GM23248 (cell line): ENCODE results near the gene IL17RE. TPM values are rescaled to one million over a fixed set of nuclear protein-coding genes. Genes with fewer than 3 reads are reported as not detected.
A peak's percentile ranks its signal among the peaks of the same experiment; 100 is the strongest.

Experiments
- DNase-seq: peaks from one replicate; pipeline ENCODE4 v3.0.0-alpha.2; 2015
- H2AFZ ChIP-seq: fragments of 200-600 bp; sonication (generic); 2 replicates; pipeline ENCODE4 v1.6.1; 2016; ENCODE audit warnings: antibody characterized with exemption
- H3F3A ChIP-seq: fragments of 200-600 bp; sonication (generic); 2 replicates; pipeline ENCODE4 v1.6.1; 2016; ENCODE audit warnings: mild to moderate bottlenecking, antibody characterized with exemption, mixed run types; ENCODE audit not compliant: insufficient read depth
- H3K27ac ChIP-seq: fragments of 200-600 bp; sonication (generic); 2 replicates; pipeline ENCODE4 v1.5.1; 2016; ENCODE audit warnings: mild to moderate bottlenecking
- H3K27me3 ChIP-seq: fragments of 200-600 bp; sonication (generic); replicated peaks from 2 replicates; pipeline ENCODE4 v1.6.1; 2016; ENCODE audit warnings: mild to moderate bottlenecking; ENCODE audit not compliant: insufficient read depth
- H3K36me3 ChIP-seq: fragments of 200-600 bp; sonication (generic); 2 replicates; pipeline ENCODE4 v1.6.1; 2016; ENCODE audit warnings: low read depth, mild to moderate bottlenecking
- H3K4me1 ChIP-seq: fragments of 200-600 bp; sonication (generic); 2 replicates; pipeline ENCODE4 v1.6.1; 2016; ENCODE audit warnings: mild to moderate bottlenecking; ENCODE audit not compliant: insufficient read depth
- H3K4me2 ChIP-seq: fragments of 200-600 bp; sonication (generic); one replicate; pipeline ENCODE4 v1.6.1; 2016; ENCODE audit warnings: mild to moderate bottlenecking; ENCODE audit not compliant: unreplicated experiment
- H3K4me3 ChIP-seq: fragments of 200-600 bp; sonication (generic); 2 replicates; pipeline ENCODE4 v1.5.1; 2016; ENCODE audit warnings: mild to moderate bottlenecking
- H3K79me2 ChIP-seq: fragments of 200-600 bp; sonication (generic); 2 replicates; pipeline ENCODE4 v1.6.1; 2016; ENCODE audit warnings: mild to moderate bottlenecking; ENCODE audit not compliant: insufficient read depth
- H3K9ac ChIP-seq: fragments of 200-600 bp; sonication (generic); 2 replicates; pipeline ENCODE4 v1.6.1; 2016; ENCODE audit warnings: mild to moderate bottlenecking
- H3K9me2 ChIP-seq: fragments of 200-600 bp; sonication (generic); 2 replicates; pipeline ENCODE4 v1.6.1; 2016; ENCODE audit warnings: mixed run types, mild to moderate bottlenecking, moderate library complexity; ENCODE audit not compliant: insufficient read depth
- H3K9me3 ChIP-seq: fragments of 200-600 bp; sonication (generic); one replicate; pipeline ENCODE4 v1.6.1; 2017; ENCODE audit warnings: low read depth
- H4K20me1 ChIP-seq: fragments of 200-600 bp; sonication (generic); 2 replicates; pipeline ENCODE4 v1.6.0; 2016; ENCODE audit not compliant: insufficient read depth
- EZH2 ChIP-seq: fragments of 200-600 bp; sonication (generic); IDR thresholded peaks from 2 replicates; pipeline ENCODE4 v1.6.1; 2018; ENCODE audit warnings: antibody characterized with exemption, mild to moderate bottlenecking; ENCODE audit not compliant: insufficient read depth, poor library complexity, severe bottlenecking
- EZH2phosphoT487 ChIP-seq: fragments of 200-600 bp; sonication (generic); IDR thresholded peaks from 2 replicates; pipeline ENCODE4 v1.6.1; 2018; ENCODE audit warnings: antibody characterized with exemption, moderate library complexity, mild to moderate bottlenecking, low read depth; ENCODE audit not compliant: insufficient read depth
- WGBS, 2 experiments: methylation state at CpG; one replicate each; pipeline ENCODE4 v1.1.6; 2015 to 2017; ENCODE audit warnings: low lambda C conversion rate in 2 of 2, low coverage in 1 of 2; ENCODE audit errors: missing lambda C conversion rate in 2 of 2; 5-methylcytosine and 5-hydroxymethylcytosine counted together
- in situ Hi-C: fragments of 300-500 bp; cut with MboI; formaldehyde crosslinking; loops from 2 replicates; pipeline ENCODE4 v1.15.0; 2020
- polyA plus RNA-seq: library from polyadenylated mRNA; unstranded; fragments of >200 nt; fragmentation: Nextera tagmentation; extraction: Ambion mirVana; gene quantifications from 2 replicates; pipeline ENCODE4 v1.2.1, GENCODE V29; 2016
- small RNA-seq: library from RNA; depleted of rRNA; stranded (forward); fragments of <200 nt; gene quantifications from one replicate; pipeline ENCODE3, GENCODE V24; 2014; ENCODE audit warnings: low read depth, low replicate concordance
- total RNA-seq: library from RNA; depleted of rRNA; stranded (reverse); fragments of >200 nt; shearing (Covaris generic); gene quantifications from 2 replicates; pipeline ENCODE4 v1.2.3, GENCODE V29; 2014; rRNA removed

IL17RE gene
- total and polyA plus RNA-seq, 2 experiments from 2014 or later, result 0.24 to 5.5 TPM

GRCh38 chr3:9955611-9956352 lies 53.1 kb downstream of the IL17RE start:
- peak; percentile 24 for DNase-seq
- H3F3A ChIP-seq, result 0 out of 2 replicates have a peak, but pooled peaks cover 8% of the 10 kb centered on the region
- H3K4me2 ChIP-seq, result no peak overlapping the region
- H3K27me3 ChIP-seq, result no peaks in the 10 kb centered on the region
- H2AFZ ChIP-seq, result no peak overlapping the region
- H3K4me1 ChIP-seq, result no peaks in the 10 kb centered on the region
- no peaks in the 10 kb centered on the region for H3K9me3 ChIP-seq
- no peak overlapping the region for H3K4me3 ChIP-seq
- H3K27ac ChIP-seq, result no peak overlapping the region
- H3K9me2 ChIP-seq, result no peaks in the 10 kb centered on the region
- no peak for TF ChIP-seq EZH2phosphoT487
- TF ChIP-seq EZH2, result no peak
- H3K9ac ChIP-seq, result no peak overlapping the region
- no peaks in the 10 kb centered on the region for H4K20me1 ChIP-seq
- no peaks in the 10 kb centered on the region for H3K36me3 ChIP-seq
- 58 to 62% methylated on average over 5 of the region's 5 CpGs for WGBS, 2 experiments
- in situ Hi-C loops, result no loop called here
- H3K79me2 ChIP-seq, result no peaks in the 10 kb centered on the region

GRCh38 chr3:9957214-9957613 lies 54.6 kb downstream of the IL17RE start:
- no peaks in the 10 kb centered on the region for H3K4me1 ChIP-seq
- H3F3A ChIP-seq, result 0 out of 2 replicates have a peak, but pooled peaks cover 8% of the 10 kb centered on the region
- WGBS, 2 experiments, result 61 to 67% methylated on average over 5 of the region's 5 CpGs
- no peaks in the 10 kb centered on the region for H3K9me3 ChIP-seq
- H3K36me3 ChIP-seq, result no peaks in the 10 kb centered on the region
- TF ChIP-seq EZH2phosphoT487 (no peak), EZH2 (no peak)
- H2AFZ ChIP-seq, result no peak overlapping the region
- H3K27me3 ChIP-seq, result no peaks in the 10 kb centered on the region
- H4K20me1 ChIP-seq, result no peaks in the 10 kb centered on the region
- DNase-seq, result peak; percentile 35
- H3K4me2 ChIP-seq, result no peak overlapping the region
- no peak overlapping the region for H3K4me3 ChIP-seq
- H3K9ac ChIP-seq, result no peak overlapping the region
- H3K27ac ChIP-seq, result no peak overlapping the region
- H3K79me2 ChIP-seq, result no peaks in the 10 kb centered on the region
- in situ Hi-C loops, result no loop called here
- H3K9me2 ChIP-seq, result no peaks in the 10 kb centered on the region

GRCh38 chr3:9965200-9965875 lies 62.7 kb downstream of the IL17RE start:
- Histone ChIP-seq H3K4me1 (peaks cover 11% of the 10 kb centered on the region), H3K9me3 (no peaks in the 10 kb centered on the region), H2AFZ (no peak overlapping the region), H3K27ac (no peak overlapping the region), H4K20me1 (no peaks in the 10 kb centered on the region), H3K9ac (no peak overlapping the region), H3K79me2 (no peaks in the 10 kb centered on the region), H3K4me3 (no peak overlapping the region), H3F3A (peaks cover 14% of the 10 kb centered on the region), H3K9me2 (no peaks in the 10 kb centered on the region), H3K4me2 (no peak overlapping the region), H3K27me3 (no peaks in the 10 kb centered on the region), H3K36me3 (peaks cover 32% of the 10 kb centered on the region)
- in situ Hi-C loops, result no loop called here
- WGBS, 2 experiments, result 86 to 88% methylated on average over 6 of the region's 6 CpGs
- TF ChIP-seq EZH2phosphoT487, result no peak
- no peak for TF ChIP-seq EZH2
- no peak for DNase-seq

Small RNA genes within 50 kb of the gene (small RNA-seq; reads per million reads assigned to genes)
- gene RNU6-882P, result not detected

Other genes starting within 250 kb of the IL17RE start
- not detected in 2 replicates for gene CPNE9, start 199.0 kb upstream of the IL17RE start, total RNA-seq
- not detected in 2 replicates for gene CPNE9, start 199.0 kb upstream of the IL17RE start, polyA plus RNA-seq
- 16.3 and 18.3 TPM in 2 replicates for gene BRPF1, start 171.1 kb upstream of the IL17RE start, total RNA-seq
- 7.3 and 10.4 TPM in 2 replicates for gene BRPF1, start 171.1 kb upstream of the IL17RE start, polyA plus RNA-seq
- gene OGG1, start 152.9 kb upstream of the IL17RE start, total RNA-seq, result 18.0 and 36.5 TPM in 2 replicates
- gene OGG1, start 152.9 kb upstream of the IL17RE start, polyA plus RNA-seq, result 23.0 and 24.6 TPM in 2 replicates
- gene CAMK1, start 132.9 kb upstream of the IL17RE start, total RNA-seq, result 26.9 and 30.6 TPM in 2 replicates
- 27.7 and 28.3 TPM in 2 replicates for gene CAMK1, start 132.9 kb upstream of the IL17RE start, polyA plus RNA-seq
- 131 and 135 TPM in 2 replicates for gene TADA3, start 110.4 kb upstream of the IL17RE start, total RNA-seq
- gene TADA3, start 110.4 kb upstream of the IL17RE start, polyA plus RNA-seq, result 85.1 and 87.7 TPM in 2 replicates
- gene ARPC4, start 109.8 kb upstream of the IL17RE start, total RNA-seq, result 315 and 325 TPM in 2 replicates
- 182 and 190 TPM in 2 replicates for gene ARPC4, start 109.8 kb upstream of the IL17RE start, polyA plus RNA-seq
- 30.3 and 31.1 TPM in 2 replicates for gene TTLL3, start 92.6 kb upstream of the IL17RE start, total RNA-seq
- gene TTLL3, start 92.6 kb upstream of the IL17RE start, polyA plus RNA-seq, result 20.1 and 26.9 TPM in 2 replicates
- 32.6 and 39.8 TPM in 2 replicates for gene RPUSD3, start 58.8 kb upstream of the IL17RE start, total RNA-seq
- gene RPUSD3, start 58.8 kb upstream of the IL17RE start, polyA plus RNA-seq, result 37.4 and 38.3 TPM in 2 replicates
- gene CIDEC, start 22.6 kb upstream of the IL17RE start, total RNA-seq, result not detected in 2 replicates
- not detected in 2 replicates for gene CIDEC, start 22.6 kb upstream of the IL17RE start, polyA plus RNA-seq
- gene JAGN1, start 12.2 kb upstream of the IL17RE start, total RNA-seq, result 32.9 and 35.7 TPM in 2 replicates
- 45.3 and 46.8 TPM in 2 replicates for gene JAGN1, start 12.2 kb upstream of the IL17RE start, polyA plus RNA-seq
- gene IL17RC, start 14.2 kb downstream of the IL17RE start, total RNA-seq, result 41.8 and 49.4 TPM in 2 replicates
- 20.5 and 25.3 TPM in 2 replicates for gene IL17RC, start 14.2 kb downstream of the IL17RE start, polyA plus RNA-seq
- gene CRELD1, start 31.0 kb downstream of the IL17RE start, total RNA-seq, result 18.2 and 29.5 TPM in 2 replicates
- gene CRELD1, start 31.0 kb downstream of the IL17RE start, polyA plus RNA-seq, result 19.2 and 19.9 TPM in 2 replicates
- 2.9 and 7.5 TPM in 2 replicates for gene PRRT3, start 49.6 kb downstream of the IL17RE start, total RNA-seq
- 4.3 and 4.5 TPM in 2 replicates for gene PRRT3, start 49.6 kb downstream of the IL17RE start, polyA plus RNA-seq
- 44.3 and 130 TPM in 2 replicates for gene EMC3, start 84.0 kb downstream of the IL17RE start, total RNA-seq
- gene EMC3, start 84.0 kb downstream of the IL17RE start, polyA plus RNA-seq, result 139 and 154 TPM in 2 replicates
- gene FANCD2, start 123.6 kb downstream of the IL17RE start, total RNA-seq, result 6.1 and 7.0 TPM in 2 replicates
- gene FANCD2, start 123.6 kb downstream of the IL17RE start, polyA plus RNA-seq, result 3.8 and 4.4 TPM in 2 replicates
- gene FANCD2OS, start 205.4 kb downstream of the IL17RE start, total RNA-seq, result not detected in 2 replicates
- gene FANCD2OS, start 205.4 kb downstream of the IL17RE start, polyA plus RNA-seq, result not detected in 2 replicates
- gene BRK1, start 212.8 kb downstream of the IL17RE start, total RNA-seq, result 116 and 180 TPM in 2 replicates
- 293 and 295 TPM in 2 replicates for gene BRK1, start 212.8 kb downstream of the IL17RE start, polyA plus RNA-seq
- gene VHL, start 238.9 kb downstream of the IL17RE start, total RNA-seq, result 35.2 and 42.7 TPM in 2 replicates
- gene VHL, start 238.9 kb downstream of the IL17RE start, polyA plus RNA-seq, result 16.2 and 17.7 TPM in 2 replicates